Measurements from ENCODE around the gene MUCL1. TPM values are rescaled to one million over a fixed set of nuclear protein-coding genes. Genes with fewer than 3 reads are reported as not detected.

The MUCL1 gene
- total RNA-seq, 2 donors from 2014 or later: not detected

DNA sequence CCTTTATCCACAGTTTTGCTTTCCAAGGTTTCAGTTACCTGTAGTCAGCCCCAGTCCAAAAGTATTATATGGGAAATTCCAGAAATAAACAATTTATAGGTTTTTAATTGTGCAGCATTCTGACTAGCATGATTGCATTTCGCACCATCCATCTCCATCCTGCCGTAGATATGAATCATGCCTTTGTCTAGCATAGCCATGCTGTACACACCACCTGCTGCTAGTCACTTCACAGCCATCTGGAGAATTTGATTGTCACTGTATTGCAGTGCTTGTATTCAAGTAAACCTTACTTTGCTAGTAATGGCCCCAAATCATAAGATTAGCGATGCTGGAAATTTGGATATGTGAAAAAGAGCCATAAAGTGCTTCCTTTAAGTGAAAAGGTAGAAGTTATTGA lies 36.0 kb downstream of the MUCL1 start:
- H3K4me1 ChIP-seq (ENCODE audit: control insufficient read depth in 1 of 2, low read depth in 2 of 2): no peaks in the 10 kb centered on the region
- TF ChIP-seq, protein P1, sequence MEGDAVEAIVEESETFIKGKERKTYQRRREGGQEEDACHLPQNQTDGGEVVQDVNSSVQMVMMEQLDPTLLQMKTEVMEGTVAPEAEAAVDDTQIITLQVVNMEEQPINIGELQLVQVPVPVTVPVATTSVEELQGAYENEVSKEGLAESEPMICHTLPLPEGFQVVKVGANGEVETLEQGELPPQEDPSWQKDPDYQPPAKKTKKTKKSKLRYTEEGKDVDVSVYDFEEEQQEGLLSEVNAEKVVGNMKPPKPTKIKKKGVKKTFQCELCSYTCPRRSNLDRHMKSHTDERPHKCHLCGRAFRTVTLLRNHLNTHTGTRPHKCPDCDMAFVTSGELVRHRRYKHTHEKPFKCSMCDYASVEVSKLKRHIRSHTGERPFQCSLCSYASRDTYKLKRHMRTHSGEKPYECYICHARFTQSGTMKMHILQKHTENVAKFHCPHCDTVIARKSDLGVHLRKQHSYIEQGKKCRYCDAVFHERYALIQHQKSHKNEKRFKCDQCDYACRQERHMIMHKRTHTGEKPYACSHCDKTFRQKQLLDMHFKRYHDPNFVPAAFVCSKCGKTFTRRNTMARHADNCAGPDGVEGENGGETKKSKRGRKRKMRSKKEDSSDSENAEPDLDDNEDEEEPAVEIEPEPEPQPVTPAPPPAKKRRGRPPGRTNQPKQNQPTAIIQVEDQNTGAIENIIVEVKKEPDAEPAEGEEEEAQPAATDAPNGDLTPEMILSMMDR (IDR thresholded peaks at IDR 0.05): no peak
- H3K36me3 ChIP-seq: no peaks in the 10 kb centered on the region
- H3K4me3 ChIP-seq: no peak overlapping the region
- no peak for DNase-seq (ENCODE audit: low spot score)
- H3K9me3 ChIP-seq: no peaks in the 10 kb centered on the region
- no peaks in the 10 kb centered on the region for H3K27me3 ChIP-seq (replicated peaks; ENCODE audit: insufficient read depth)
- H3K27ac ChIP-seq: no peak overlapping the region
- no peak for ATAC-seq (ENCODE audit: insufficient number of reproducible peaks, low FRiP score, low read depth)

GRCh38 chr12:54891717-54892478 lies 37.6 kb downstream of the MUCL1 start:
- ATAC-seq (ENCODE audit: insufficient number of reproducible peaks, low FRiP score, low read depth) (no peak), DNase-seq (ENCODE audit: low spot score) (no peak)
- TF ChIP-seq, protein P1 (IDR thresholded peaks at IDR 0.05): no peak
- no peaks in the 10 kb centered on the region for H3K36me3 ChIP-seq
- H3K4me3 ChIP-seq: no peak overlapping the region
- H3K9me3 ChIP-seq: no peaks in the 10 kb centered on the region
- no peaks in the 10 kb centered on the region for H3K27me3 ChIP-seq (replicated peaks; ENCODE audit: insufficient read depth)
- H3K4me1 ChIP-seq (ENCODE audit: control insufficient read depth in 1 of 2, low read depth in 2 of 2): no peaks in the 10 kb centered on the region
- H3K27ac ChIP-seq: no peak overlapping the region

Other genes with a start within 250 kb of the MUCL1 start
- not detected for gene LACRT, start 219.6 kb upstream of the MUCL1 start, total RNA-seq
- gene DCD, start 206.2 kb upstream of the MUCL1 start, total RNA-seq: 1 to 10 TPM in 1 of 2 donors, not detected in 1; 6.5 TPM
- under 1 TPM in 1 of 2 donors, not detected in 1; 0.28 TPM for gene TESPA1, start 130.2 kb downstream of the MUCL1 start, total RNA-seq
- gene NEUROD4, start 165.5 kb downstream of the MUCL1 start, total RNA-seq: not detected